Keratinocyte (primary cell): ENCODE data around the gene PEPD. TPM values are rescaled to one million over a fixed set of nuclear protein-coding genes. Genes with fewer than 3 reads are reported as not detected.
"Not testable (repeated sequence)": the region's sequence is repeated elsewhere in the genome, so short reads cannot be mapped to it uniquely, and the experiment has no call there.

Experiments used
- DNase-seq: peaks from one replicate; pipeline ENCODE4 v3.0.0-alpha.2; 2011; ENCODE audit warnings: low read depth, missing footprints, low spot score
- FAIRE-seq: peaks from 2 replicates; lab custom pipeline; 2011; peaks lifted over from hg19 to GRCh38; lab: Jason Lieb, UNC
- H2AFZ ChIP-seq: 2 replicates; pipeline ENCODE4 v1.6.0; 2012; ENCODE audit warnings: low read length, control low read depth, inconsistent platforms; ENCODE audit not compliant: control insufficient read depth
- H3K27ac ChIP-seq: 2 replicates; pipeline ENCODE4 v1.5.1; 2011; ENCODE audit warnings: low read length; ENCODE audit not compliant: control insufficient read depth, insufficient read depth
- H3K27me3 ChIP-seq: 3 replicates; pipeline ENCODE4 v1.6.0; 2011; ENCODE audit warnings: low read length; ENCODE audit not compliant: control insufficient read depth, insufficient read depth; ENCODE audit errors: extremely low read depth
- H3K36me3 ChIP-seq, 2 experiments: 2 replicates in 1 of 2; 3 replicates in 1 of 2; pipeline ENCODE4 v1.5.1; 2011; ENCODE audit warnings: low read length in 2 of 2, mild to moderate bottlenecking in 1 of 2; ENCODE audit not compliant: control insufficient read depth in 2 of 2, insufficient read depth in 2 of 2; ENCODE audit errors: extremely low read depth in 1 of 2
- H3K4me1 ChIP-seq: 3 replicates; pipeline ENCODE4 v1.5.1; 2011; ENCODE audit warnings: low read length; ENCODE audit not compliant: control insufficient read depth, insufficient read depth; ENCODE audit errors: extremely low read depth
- H3K4me2 ChIP-seq: 3 replicates; pipeline ENCODE4 v1.6.0; 2011; ENCODE audit warnings: low read depth, low read length; ENCODE audit not compliant: control insufficient read depth, insufficient read depth; ENCODE audit errors: extremely low read depth
- H3K4me3 ChIP-seq, 3 experiments: fragments of 200-600 bp in 1 of 3; sonication (generic) in 1 of 3; 2 replicates in 2 of 3; 3 replicates in 1 of 3; pipeline ENCODE4 v1.5.1; 2011 to 2016; ENCODE audit warnings: low read length in 3 of 3, mild to moderate bottlenecking in 3 of 3, control low read depth in 2 of 3, inconsistent platforms in 1 of 3, low read depth in 1 of 3, mixed read lengths in 1 of 3, mixed run types in 1 of 3, moderate library complexity in 1 of 3; ENCODE audit not compliant: control insufficient read depth in 2 of 3, insufficient read depth in 2 of 3; ENCODE audit errors: extremely low read depth in 1 of 3
- H3K79me2 ChIP-seq: 2 replicates; pipeline ENCODE4 v1.6.0; 2012; ENCODE audit warnings: low read length; ENCODE audit not compliant: control insufficient read depth, insufficient read depth
- H3K9ac ChIP-seq: 3 replicates; pipeline ENCODE4 v1.6.0; 2011; ENCODE audit warnings: low read length; ENCODE audit not compliant: control insufficient read depth, insufficient read depth; ENCODE audit errors: extremely low read depth
- H3K9me1 ChIP-seq: 3 replicates; pipeline ENCODE4 v1.6.0; 2011; ENCODE audit warnings: low read length; ENCODE audit not compliant: control insufficient read depth, insufficient read depth; ENCODE audit errors: extremely low read depth
- H3K9me3 ChIP-seq: 2 replicates; pipeline ENCODE4 v1.5.1; 2012; ENCODE audit warnings: low read depth, low read length; ENCODE audit not compliant: control insufficient read depth
- H4K20me1 ChIP-seq: 3 replicates; pipeline ENCODE4 v1.6.0; 2011; ENCODE audit warnings: low read length; ENCODE audit not compliant: control insufficient read depth, insufficient read depth; ENCODE audit errors: extremely low read depth
- EZH2 ChIP-seq: IDR thresholded peaks from one replicate; pipeline ENCODE4 v1.6.1; 2012; ENCODE audit warnings: inconsistent platforms, mild to moderate bottlenecking, low read length, moderate library complexity
- dilution Hi-C: fragments of 300-500 bp; cut with MboI; formaldehyde crosslinking; loops from one replicate; pipeline ENCODE4 v1.7.0; 2020; ENCODE audit warnings: low sequenced_read_pairs; ENCODE audit not compliant: extremely low pct_ligation_motif_present
- polyA plus RNA-seq, 5 experiments: library from polyadenylated mRNA; depleted of rRNA in 3 of 5; stranded (reverse) in 3 of 5; stranded (forward) in 1 of 5; unstranded in 1 of 5; fragments of >200 nt; gene quantifications; 1 replicate in 1 of 5; 2 replicates in 3 of 5; 3 replicates in 1 of 5; pipeline versions ENCODE4 v1.2.1 to v1.2.3, GENCODE V29; 2011 to 2012; ENCODE audit warnings: missing spikeins in 2 of 5, low read depth in 1 of 5, low replicate concordance in 1 of 5
- TF ChIP-seq, protein P1 (sequence below), 3 experiments: IDR thresholded peaks in 1 of 3; conservative IDR thresholded peaks in 1 of 3; optimal IDR thresholded peaks in 1 of 3; 2 replicates in 2 of 3; 3 replicates in 1 of 3; pipeline versions ENCODE3 to v1.5.1; 2011; ENCODE audit warnings: low read length in 3 of 3, mild to moderate bottlenecking in 3 of 3, moderate library complexity in 2 of 3, control low read depth in 1 of 3, inconsistent platforms in 1 of 3; ENCODE audit not compliant: insufficient read depth in 2 of 3; ENCODE audit errors: extremely low read depth in 1 of 3

Gene PEPD
- polyA plus RNA-seq, 1 donor (not counting 4 experiments of a cell fraction or from before 2014, with no cell fraction given) = 36.9 TPM

GRCh38 chr19:33492951-33493350 is 28.6 kb downstream of the PEPD start:
- Histone ChIP-seq H3K4me1 (no peaks in the 10 kb centered on the region), H3K36me3 (peaks cover 0 to 5% of the 10 kb centered on the region in 2 experiments), H3K9me1 (no peaks in the 10 kb centered on the region), H3K79me2 (no peaks in the 10 kb centered on the region), H3K4me3 (no peak overlapping the region), H2AFZ (no peak overlapping the region), H3K4me2 (no peak overlapping the region), H3K9ac (no peak overlapping the region), H3K9me3 (no peaks in the 10 kb centered on the region), H3K27ac (no peak overlapping the region), H4K20me1 (no peaks in the 10 kb centered on the region), H3K27me3 (no peaks in the 10 kb centered on the region)
- DNase-seq = no peak
- dilution Hi-C loops = no loop called here
- TF ChIP-seq, protein P1, sequence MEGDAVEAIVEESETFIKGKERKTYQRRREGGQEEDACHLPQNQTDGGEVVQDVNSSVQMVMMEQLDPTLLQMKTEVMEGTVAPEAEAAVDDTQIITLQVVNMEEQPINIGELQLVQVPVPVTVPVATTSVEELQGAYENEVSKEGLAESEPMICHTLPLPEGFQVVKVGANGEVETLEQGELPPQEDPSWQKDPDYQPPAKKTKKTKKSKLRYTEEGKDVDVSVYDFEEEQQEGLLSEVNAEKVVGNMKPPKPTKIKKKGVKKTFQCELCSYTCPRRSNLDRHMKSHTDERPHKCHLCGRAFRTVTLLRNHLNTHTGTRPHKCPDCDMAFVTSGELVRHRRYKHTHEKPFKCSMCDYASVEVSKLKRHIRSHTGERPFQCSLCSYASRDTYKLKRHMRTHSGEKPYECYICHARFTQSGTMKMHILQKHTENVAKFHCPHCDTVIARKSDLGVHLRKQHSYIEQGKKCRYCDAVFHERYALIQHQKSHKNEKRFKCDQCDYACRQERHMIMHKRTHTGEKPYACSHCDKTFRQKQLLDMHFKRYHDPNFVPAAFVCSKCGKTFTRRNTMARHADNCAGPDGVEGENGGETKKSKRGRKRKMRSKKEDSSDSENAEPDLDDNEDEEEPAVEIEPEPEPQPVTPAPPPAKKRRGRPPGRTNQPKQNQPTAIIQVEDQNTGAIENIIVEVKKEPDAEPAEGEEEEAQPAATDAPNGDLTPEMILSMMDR (optimal IDR thresholded peaks at IDR 0.05 in 1 of 3, IDR thresholded peaks at IDR 0.05 in 1 of 3, conservative IDR thresholded peaks at IDR 0.05 in 1 of 3; ENCODE audit: extremely low read depth in 1 of 3, insufficient read depth in 2 of 3, low read length in 3 of 3) = no peak
- no peak for TF ChIP-seq EZH2
- FAIRE-seq = no peak

GRCh38 chr19:33492090-33492489 is 29.5 kb downstream of the PEPD start:
- DNase-seq (no peak), FAIRE-seq (no peak)

DNA sequence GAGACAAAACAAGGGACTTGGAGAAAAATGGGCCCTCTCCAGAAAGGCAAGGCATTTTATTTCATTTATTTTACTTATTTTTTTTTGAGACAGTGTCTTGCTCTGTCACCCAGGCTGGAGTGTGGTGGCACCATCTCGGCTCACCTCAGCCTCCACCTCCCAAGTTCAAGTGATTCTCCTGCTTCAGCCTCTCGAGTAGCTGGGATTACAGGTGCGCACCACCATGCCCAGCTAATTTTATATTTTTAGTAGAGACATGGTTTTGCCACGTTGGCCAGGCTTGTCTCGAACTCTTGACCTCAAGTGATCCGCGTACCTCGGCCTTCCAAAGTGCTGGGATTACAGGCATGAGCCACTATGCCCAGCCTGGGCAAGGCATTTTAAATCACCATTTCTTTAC is 31.0 kb downstream of the PEPD start:
- DNase-seq, H3K9ac ChIP-seq, H3K4me1 ChIP-seq, H3K4me3 ChIP-seq, H3K4me2 ChIP-seq, H3K27ac ChIP-seq, H3K79me2 ChIP-seq, H4K20me1 ChIP-seq, H3K9me3 ChIP-seq, H2AFZ ChIP-seq, FAIRE-seq, H3K36me3 ChIP-seq, dilution Hi-C loops, H3K9me1 ChIP-seq, H3K27me3 ChIP-seq: not testable (repeated sequence)

More at GRCh38 chr19:33492090-33492489, 29.5 kb downstream of the PEPD start:
- H4K20me1 ChIP-seq = no peaks in the 10 kb centered on the region
- TF ChIP-seq, protein P1 (optimal IDR thresholded peaks at IDR 0.05 in 1 of 3, IDR thresholded peaks at IDR 0.05 in 1 of 3, conservative IDR thresholded peaks at IDR 0.05 in 1 of 3; ENCODE audit: extremely low read depth in 1 of 3, insufficient read depth in 2 of 3, low read length in 3 of 3) = no peak
- no peak for TF ChIP-seq EZH2
- no peaks in the 10 kb centered on the region for H3K9me1 ChIP-seq
- H2AFZ ChIP-seq = no peak overlapping the region
- no peak overlapping the region for H3K27ac ChIP-seq
- peaks cover 0 to 3% of the 10 kb centered on the region in 2 experiments for H3K36me3 ChIP-seq
- no peaks in the 10 kb centered on the region for H3K9me3 ChIP-seq
- H3K4me3 ChIP-seq = no peak overlapping the region
- no peaks in the 10 kb centered on the region for H3K27me3 ChIP-seq
- no peaks in the 10 kb centered on the region for H3K79me2 ChIP-seq
- dilution Hi-C loops = no loop called here
- no peak overlapping the region for H3K4me2 ChIP-seq
- H3K4me1 ChIP-seq = no peaks in the 10 kb centered on the region
- no peak overlapping the region for H3K9ac ChIP-seq
